Measurements from ENCODE around the gene CRIP2. TPM values are rescaled to one million over a fixed set of nuclear protein-coding genes. Genes with fewer than 3 reads are reported as not detected.

Gene CRIP2
- total and polyA plus RNA-seq, 12 donors, result 5.9 to 193 (median 56.4) TPM

DNA sequence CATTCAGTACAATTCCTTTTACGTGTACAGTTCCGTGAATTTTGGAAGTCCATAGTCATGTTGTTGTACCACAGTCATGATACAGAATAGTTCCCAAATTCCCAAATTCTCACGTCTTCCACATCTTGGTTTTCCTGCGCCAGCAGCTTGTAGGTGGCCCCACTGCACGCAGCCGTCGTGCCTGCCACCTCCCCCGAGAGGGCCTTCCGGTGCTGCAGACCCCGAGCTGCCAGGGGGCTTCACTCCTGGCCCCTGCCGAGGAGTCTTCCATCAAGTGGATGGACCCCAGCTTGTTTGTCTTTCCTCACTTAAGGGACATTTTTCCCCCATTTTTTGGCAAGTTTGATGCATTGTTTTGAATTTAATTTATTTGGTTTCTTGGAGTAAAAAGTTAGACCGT is 38.2 kb upstream of the CRIP2 start:
- no peaks in the 10 kb centered on the region for H3K9me3 ChIP-seq (replicated peaks in 1 of 3)
- no peaks in the 10 kb centered on the region for H3K36me3 ChIP-seq (replicated peaks in 1 of 2)
- WGBS, 4 donors, result 86 to 91% (median 88%) methylated on average over 12 of the region's 12 CpGs
- peaks cover 0 to 6% of the 10 kb centered on the region in 2 donors for H3K4me1 ChIP-seq (replicated peaks in 1 of 2)
- no peak overlapping the region for H3K27ac ChIP-seq
- H3K27me3 ChIP-seq, result no peaks in the 10 kb centered on the region
- intact Hi-C loops (cut with DNase I), result no loop called here
- no peak for TF ChIP-seq POLR2A (IDR thresholded peaks at IDR 0.05)
- TF ChIP-seq, protein P1, sequence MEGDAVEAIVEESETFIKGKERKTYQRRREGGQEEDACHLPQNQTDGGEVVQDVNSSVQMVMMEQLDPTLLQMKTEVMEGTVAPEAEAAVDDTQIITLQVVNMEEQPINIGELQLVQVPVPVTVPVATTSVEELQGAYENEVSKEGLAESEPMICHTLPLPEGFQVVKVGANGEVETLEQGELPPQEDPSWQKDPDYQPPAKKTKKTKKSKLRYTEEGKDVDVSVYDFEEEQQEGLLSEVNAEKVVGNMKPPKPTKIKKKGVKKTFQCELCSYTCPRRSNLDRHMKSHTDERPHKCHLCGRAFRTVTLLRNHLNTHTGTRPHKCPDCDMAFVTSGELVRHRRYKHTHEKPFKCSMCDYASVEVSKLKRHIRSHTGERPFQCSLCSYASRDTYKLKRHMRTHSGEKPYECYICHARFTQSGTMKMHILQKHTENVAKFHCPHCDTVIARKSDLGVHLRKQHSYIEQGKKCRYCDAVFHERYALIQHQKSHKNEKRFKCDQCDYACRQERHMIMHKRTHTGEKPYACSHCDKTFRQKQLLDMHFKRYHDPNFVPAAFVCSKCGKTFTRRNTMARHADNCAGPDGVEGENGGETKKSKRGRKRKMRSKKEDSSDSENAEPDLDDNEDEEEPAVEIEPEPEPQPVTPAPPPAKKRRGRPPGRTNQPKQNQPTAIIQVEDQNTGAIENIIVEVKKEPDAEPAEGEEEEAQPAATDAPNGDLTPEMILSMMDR (IDR thresholded peaks at IDR 0.05), result no peak
- DNase-seq, result no peak
- no peak overlapping the region for H3K4me3 ChIP-seq

DNA sequence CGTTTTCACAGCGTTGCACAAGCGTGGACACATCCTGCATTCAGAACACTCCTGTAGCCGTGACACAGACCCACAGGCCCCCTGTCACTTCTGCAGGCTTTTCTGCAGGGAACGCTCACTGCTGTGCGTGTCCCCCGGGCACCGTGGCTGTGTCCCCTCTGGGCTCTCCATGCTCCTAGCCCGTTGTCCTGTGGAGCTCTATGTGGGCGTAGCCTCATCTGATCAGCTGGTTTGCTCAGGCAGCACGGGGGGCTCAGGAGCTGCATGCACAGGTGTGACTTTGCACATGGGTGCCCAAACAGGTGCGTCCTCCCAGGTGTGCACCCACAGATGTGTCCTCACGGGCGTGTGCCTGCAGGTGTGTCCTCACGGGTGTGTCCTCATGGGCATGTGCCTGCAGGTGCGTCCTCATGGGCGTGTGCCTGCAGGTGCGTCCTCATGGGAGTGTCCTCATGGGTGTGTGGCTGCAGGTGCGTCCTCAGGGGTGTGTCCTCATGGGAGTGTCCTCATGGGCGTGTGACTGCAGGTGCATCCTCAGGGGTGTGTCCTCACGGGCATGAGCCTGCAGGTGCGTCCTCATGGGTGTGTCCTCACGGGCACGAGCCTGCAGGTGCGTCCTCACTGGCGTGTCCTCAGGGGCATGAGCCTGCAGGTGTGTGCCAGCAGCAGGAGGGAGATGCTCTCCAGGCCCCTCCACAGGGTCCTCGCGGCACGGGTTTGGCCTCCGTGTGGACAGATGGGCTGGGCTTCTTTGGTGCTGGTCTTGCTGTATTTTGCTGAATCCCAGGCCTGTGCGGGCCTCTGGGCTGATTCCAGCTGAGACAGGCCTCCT is 37.5 kb upstream of the CRIP2 start:
- H3K9me3 ChIP-seq (replicated peaks in 1 of 3), result no peaks in the 10 kb centered on the region
- H3K36me3 ChIP-seq (replicated peaks in 1 of 2), result no peaks in the 10 kb centered on the region
- TF ChIP-seq, protein P1 (IDR thresholded peaks at IDR 0.05), result no peak
- TF ChIP-seq POLR2A (IDR thresholded peaks at IDR 0.05), result no peak
- no peaks in the 10 kb centered on the region for H3K4me1 ChIP-seq (replicated peaks in 1 of 2)
- DNase-seq, result no peak
- H3K4me3 ChIP-seq, result no peak overlapping the region
- 89 to 96% (median 93%) methylated on average over 10 to 31 of the region's 31 CpGs for WGBS, 4 donors
- intact Hi-C loops (cut with DNase I), result no loop called here
- H3K27ac ChIP-seq, result no peak overlapping the region
- H3K27me3 ChIP-seq, result no peaks in the 10 kb centered on the region

DNA sequence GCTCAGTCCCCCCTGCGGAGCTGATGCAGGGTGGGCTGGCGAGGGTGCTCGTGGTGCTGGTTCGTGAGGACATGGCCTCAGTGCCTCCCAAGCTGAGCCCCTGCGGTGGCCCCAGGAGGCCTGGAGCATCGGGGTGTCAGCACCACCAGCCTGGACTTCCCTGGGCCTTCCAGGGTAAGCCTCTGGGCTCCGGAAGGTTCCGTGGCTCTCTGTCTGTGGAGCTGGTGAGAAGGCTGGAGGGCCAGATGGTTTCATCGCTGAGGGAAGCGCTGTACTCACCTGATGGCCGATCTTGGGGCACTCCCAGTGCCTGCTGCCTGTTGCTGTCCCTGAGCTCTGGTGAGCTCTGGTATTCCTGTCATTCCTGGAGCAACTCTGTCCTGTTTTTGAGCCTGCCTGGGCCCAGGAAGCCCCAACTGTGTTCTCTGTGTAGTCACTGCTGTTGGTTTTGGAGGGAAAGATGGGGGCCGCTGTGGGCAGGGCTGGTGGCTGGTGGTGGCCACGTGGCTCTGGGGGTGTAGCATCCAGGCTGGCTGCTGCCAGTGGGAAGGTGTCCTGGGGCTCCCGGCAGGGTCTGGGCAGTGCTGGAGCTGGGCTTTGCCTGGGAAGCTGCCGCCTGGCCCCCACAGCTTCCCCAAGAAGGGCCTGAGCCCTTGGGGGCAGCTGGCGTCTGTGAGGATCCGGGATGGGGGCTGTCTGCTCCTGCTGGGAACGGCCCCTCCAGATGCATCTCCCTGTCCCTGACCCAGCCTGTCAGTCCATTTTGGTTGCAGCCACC is 36.7 kb upstream of the CRIP2 start:
- intact Hi-C loops (cut with DNase I), result no loop called here
- H3K36me3 ChIP-seq (replicated peaks in 1 of 2), result no peaks in the 10 kb centered on the region
- WGBS, 4 donors, result 80 to 93% (median 91%) methylated on average over 7 to 18 of the region's 18 CpGs
- H3K9me3 ChIP-seq (replicated peaks in 1 of 3), result no peaks in the 10 kb centered on the region
- TF ChIP-seq, protein P1 (IDR thresholded peaks at IDR 0.05), result no peak
- no peak for TF ChIP-seq POLR2A (IDR thresholded peaks at IDR 0.05)
- no peaks in the 10 kb centered on the region for H3K4me1 ChIP-seq (replicated peaks in 1 of 2)
- H3K27me3 ChIP-seq, result no peaks in the 10 kb centered on the region
- DNase-seq, result no peak
- no peak overlapping the region for H3K4me3 ChIP-seq
- no peak overlapping the region for H3K27ac ChIP-seq

GRCh38 chr14:105439179-105439578 is 35.4 kb upstream of the CRIP2 start:
- WGBS, 4 donors, result 88 to 93% (median 92%) methylated on average over 5 to 11 of the region's 11 CpGs
- TF ChIP-seq POLR2A (IDR thresholded peaks at IDR 0.05), result no peak
- TF ChIP-seq, protein P1 (IDR thresholded peaks at IDR 0.05), result no peak
- DNase-seq, result no peak
- H3K4me1 ChIP-seq (replicated peaks in 1 of 2), result no peaks in the 10 kb centered on the region
- intact Hi-C loops (cut with DNase I), result no loop called here
- H3K36me3 ChIP-seq (replicated peaks in 1 of 2), result no peaks in the 10 kb centered on the region
- H3K9me3 ChIP-seq (replicated peaks in 1 of 3), result no peaks in the 10 kb centered on the region
- no peak overlapping the region for H3K27ac ChIP-seq
- no peaks in the 10 kb centered on the region for H3K27me3 ChIP-seq
- no peak overlapping the region for H3K4me3 ChIP-seq
